HG03432 (cell line): ENCODE results near the gene ATP2C2.

Source experiments
- ATAC-seq: cut with Tn5 transposase; IDR thresholded peaks from one replicate; pipeline ENCODE4 v1.9.1; 2021; ENCODE audit warnings: mild to moderate bottlenecking, moderate library complexity; ENCODE audit not compliant: unreplicated experiment

Gene ATP2C2

DNA sequence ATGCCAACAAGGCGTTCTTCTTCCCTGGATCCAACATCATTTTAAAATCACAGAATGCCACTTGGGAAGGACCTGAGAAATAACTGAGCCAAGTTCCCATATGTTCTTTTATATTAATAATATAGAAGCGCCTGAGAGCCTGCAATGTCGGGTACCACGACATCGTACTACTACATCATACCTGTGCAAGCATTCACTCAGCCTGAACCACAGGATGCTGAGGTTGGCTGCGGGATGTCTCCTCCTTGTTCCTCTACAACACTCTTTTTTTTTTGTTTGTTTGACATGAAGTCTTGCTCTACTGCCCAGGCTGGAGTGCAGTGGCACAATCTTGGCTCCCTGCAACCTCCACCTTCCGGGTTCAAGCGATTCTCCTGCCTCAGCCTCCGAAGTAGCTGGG, 2.1 kb upstream of the ATP2C2 start:
- ATAC-seq: no peak

DNA sequence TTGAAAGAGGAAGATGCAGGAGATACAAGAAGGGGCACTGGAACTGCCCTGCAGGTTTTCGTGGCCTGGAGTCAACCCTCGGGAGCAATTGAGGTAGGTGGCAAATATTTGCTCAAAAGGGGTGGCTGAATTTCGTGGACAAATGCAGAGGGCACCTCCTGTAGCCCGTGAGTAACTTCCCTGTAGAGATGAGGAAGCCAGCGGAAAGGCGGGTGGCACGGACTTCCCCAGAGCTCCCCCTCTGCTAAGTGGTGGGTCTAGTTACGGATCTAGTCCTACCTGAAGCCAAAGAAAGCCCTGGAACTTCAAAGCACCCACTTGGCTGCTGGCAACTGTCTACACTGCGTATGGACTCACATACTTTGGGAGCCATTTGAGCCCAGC, 1.0 kb upstream of the ATP2C2 start:
- no peak for ATAC-seq

DNA sequence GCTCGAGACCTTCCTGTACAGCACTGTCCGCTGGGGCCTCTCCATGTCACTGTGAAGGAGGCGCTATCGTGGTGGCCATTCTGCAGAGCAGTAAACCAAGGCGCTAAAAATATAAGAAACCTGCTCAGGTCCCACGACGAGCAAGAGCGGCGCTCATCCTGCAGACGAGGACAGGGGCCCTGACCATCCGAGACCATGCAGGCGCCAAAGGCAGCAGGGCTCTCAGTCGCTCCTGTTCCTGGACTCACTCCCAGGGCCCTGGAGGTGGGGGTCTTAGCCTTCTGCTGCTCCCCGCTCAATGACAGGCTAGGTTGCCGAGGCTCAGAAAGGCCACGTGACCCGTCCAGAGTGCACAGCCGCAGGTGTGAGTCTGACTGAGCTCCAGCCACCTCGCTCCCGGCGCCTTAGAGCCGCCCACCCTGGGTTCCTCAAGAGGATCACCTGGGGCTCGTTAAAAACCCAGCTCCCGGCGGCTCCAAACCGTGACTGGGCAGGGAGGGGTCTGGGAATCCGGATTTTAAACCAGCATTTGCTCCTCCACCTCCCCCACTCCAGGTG, 509 bp upstream of the ATP2C2 start:
- ATAC-seq: no peak

DNA sequence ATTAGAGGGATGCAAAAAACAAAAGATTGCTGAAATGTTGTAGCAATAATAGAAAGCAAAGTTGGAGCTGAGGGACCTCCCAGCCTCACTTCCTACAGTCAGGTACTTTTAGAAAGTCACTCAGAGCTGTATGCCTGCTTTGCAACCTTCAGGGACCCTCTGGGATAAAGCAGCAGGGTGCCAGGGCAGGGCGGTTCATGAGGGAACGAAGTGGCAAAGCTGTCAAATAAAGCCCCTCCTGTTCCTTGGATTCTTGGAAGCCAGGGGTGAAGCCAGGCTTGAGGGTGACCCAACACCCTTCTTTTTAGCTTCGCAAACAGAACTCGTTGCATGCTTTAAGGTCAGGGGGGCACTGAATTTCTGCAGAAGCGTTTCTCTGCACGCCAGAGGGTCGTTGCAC, 767 bp downstream of the ATP2C2 start:
- no peak for ATAC-seq

DNA sequence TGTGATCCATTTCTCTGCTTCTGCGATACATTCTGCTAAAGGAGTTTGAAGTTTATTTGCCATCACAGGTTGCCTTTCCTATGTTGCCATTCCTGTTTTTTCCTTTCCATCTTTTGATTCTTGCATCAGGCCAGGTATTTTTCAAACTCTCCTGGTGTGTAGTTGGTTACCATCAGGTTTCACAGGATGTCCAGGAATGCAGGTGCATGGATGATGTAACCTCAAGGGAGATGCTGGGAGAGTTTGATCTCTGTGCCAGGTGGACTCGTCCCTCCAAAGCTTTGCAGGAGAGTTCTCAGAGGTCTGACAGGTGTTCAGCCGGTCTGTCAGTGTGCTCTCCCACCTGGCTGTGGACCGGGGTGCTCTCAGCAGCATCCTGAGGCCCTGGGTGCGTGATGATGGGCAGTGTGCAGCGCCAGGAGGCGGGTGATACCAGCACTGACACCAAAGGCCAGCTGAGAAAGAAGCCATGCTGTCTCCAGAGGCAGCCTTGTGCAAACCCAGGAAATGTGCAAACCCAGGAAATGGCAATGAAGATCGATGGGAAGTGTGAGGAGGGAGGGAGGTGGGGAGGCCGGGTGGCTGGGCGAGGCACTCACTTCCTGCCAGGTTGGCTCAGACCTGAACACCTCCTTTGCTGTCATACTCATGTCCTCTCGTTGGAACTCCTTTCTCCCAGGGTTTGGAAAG, 1.7 kb downstream of the ATP2C2 start:
- no peak for ATAC-seq

DNA sequence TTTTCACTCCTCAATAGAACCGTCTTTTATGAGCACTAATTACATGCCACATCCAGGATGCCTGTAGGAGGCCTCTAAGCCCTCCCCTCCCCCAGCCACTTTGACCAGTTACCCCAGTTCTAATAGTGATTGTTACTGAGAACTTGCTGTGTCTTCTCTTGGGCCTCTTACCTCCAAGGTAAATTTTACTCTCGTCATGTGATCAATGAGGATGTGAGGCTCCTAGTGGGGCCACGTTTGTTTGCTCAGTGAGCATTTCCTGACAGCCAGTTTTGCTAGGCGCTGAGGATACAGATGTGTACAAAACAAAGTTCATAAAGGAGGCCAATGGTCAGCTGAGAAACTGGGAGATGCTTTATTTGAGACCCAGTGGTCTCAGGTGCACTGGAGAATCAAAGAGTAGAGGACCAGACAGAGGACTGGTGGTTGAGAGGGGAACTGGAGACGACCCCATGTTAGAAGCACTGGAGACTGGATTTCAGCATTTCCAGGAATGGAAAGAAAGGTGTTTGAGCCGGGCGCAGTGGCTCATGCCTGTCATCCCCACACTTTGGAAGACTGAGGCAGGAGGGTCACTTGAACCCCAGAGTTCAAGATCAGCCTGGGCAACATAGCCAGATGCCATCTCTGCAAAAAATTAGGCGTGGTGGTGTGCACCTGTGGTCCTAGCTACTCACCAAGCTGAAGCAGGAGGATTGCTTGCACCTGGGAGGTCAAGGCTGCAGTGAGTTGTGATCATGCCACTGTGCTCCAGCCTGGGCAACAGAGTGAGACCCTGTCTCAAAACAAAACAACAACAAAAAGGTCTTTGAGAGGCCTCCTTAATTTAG, 2.6 kb downstream of the ATP2C2 start:
- ATAC-seq: no peak

DNA sequence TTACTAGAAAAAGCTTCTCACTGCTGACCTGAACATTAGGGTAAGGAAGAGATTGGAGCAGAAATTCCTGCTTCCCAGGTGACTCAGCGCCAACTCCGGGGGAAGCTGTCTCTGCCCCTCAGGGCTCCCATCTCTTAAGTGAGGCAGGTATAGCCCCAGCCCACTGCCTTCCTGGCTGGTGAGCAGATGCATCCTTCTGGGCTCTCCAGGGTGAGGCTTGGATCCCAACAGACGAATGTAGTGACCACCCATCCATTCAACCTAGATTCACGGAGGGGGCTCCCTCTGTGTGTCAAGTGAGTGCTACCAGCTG, 3.2 kb downstream of the ATP2C2 start:
- ATAC-seq: no peak

DNA sequence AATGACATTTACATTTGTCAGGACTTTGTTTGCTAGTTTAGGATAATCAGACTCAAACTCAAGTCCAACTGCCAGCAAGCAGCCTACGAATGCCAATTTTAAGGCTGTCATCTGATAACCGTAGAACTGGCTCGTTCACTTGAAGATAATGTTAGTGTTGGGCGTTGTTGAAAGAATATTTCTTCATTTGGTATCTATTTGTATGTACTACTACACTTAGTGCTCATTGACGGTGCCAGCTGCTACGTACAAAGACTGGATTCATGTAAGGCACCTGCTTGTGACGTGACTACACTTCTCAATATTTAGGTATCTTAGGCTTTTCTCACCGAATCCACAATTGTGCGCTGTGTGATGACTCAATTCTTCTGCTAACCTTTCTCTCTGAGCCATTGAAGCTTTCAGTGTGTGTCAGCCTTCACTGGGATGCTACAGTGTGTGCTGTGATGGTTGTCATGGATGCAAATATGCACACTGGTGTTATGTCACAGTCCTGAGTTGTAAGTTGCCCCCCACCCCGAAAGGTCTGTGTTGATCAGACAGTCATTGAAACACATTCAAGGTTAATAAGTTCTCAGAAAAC, 5.7 kb downstream of the ATP2C2 start:
- no peak for ATAC-seq

DNA sequence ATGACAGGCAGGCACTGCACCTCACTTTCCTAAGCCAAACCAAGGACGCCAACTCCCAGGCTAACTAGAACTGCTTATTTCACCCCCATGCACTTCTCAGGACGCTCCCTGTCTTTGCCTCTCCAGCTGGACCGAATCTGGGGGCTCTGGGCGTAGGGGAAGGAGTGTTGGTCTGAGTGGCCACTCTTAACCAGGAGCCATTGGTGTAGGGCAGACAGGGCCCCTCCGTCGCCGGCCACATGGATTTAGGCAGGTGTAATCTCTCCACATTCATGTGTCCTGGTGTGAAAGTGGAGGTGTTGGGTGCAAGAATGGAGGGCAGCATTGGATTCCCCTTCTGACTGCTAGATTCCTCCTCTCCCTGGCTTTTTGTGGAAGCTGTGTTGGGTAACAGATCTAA, 9.8 kb downstream of the ATP2C2 start:
- ATAC-seq: no peak

DNA sequence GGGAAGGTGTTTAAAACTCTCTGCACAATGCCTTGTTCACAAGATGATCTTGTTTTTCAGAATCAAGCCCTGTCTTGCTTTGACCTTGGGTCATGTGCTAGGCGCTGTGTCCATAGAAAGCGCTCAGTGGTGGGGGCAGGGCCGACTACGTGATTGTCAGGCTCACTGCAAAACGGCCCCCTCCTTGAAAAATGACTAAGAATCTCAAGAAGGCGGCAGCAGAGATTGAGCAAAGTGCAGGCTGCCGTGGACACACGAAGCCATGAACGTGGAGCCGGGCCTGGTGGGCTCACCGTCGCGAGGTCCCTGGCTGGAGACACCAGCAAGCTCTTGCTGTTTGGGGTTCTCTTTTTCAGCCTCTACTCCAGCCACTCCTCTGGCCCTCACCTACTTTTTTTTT, 10.2 kb downstream of the ATP2C2 start:
- no peak for ATAC-seq

DNA sequence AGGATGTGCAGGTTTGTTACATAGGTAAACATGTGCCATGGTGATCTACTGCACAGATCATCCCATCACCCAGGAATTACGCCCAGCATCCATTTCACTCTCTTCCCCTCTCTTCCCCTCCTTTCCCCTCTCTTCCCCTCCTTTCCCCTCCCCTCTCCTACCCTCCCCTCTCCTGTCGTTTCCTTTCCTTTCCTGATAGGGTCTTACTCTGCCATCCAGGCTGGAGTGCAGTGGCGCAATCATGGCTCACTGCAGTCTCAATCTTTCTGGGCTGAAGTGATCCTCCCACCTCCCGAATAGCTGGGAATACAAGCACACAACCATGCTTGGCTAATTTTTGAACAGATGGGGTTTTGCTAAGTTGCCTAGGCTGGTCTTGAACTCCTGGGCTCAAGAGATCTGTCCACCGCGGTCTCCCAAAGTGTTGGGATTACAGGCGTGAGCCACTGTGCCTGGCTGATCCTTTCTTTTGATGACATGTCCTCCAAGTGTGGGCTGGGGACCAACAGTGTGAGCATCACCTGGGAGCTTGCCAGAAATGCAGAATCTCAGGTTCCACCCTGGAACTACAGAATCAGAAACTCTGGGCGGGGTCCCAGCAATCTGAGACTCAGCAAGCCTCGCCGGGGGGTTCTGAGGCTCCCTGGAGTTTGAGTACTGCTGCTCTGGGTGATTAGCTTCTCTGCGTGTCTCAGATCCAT, 10.8 kb downstream of the ATP2C2 start:
- no peak for ATAC-seq

DNA sequence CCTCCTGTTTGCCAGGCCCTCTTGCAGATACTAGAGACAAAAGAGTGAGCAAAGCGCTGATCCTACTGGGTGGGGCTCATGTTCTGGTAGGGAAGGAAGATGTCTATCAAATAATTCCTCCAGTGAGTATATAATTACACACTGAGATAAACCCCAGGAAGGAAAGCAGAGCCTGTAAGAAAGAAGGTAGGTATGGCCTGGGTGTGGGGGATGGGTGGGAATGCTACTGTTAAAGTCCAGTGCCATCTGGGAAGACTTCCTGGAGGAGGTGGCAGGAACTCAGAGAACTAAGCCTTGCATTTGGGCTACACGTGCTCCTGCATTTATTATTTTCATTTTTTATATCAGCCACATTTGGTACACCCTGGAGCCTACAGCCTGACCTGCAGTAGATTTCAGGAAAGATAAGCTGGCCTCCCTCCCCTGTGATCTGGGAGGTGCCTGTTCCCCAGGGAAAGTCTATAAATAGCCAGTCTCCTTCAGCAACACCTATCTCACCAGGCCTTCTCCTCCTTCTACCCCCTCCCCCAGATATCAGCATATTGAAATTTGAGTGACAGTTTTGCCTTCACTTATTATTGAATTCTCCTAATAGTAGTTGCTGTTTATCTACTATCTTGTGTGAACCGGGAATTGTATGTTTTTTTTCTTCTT, 11.5 kb downstream of the ATP2C2 start:
- no peak for ATAC-seq

DNA sequence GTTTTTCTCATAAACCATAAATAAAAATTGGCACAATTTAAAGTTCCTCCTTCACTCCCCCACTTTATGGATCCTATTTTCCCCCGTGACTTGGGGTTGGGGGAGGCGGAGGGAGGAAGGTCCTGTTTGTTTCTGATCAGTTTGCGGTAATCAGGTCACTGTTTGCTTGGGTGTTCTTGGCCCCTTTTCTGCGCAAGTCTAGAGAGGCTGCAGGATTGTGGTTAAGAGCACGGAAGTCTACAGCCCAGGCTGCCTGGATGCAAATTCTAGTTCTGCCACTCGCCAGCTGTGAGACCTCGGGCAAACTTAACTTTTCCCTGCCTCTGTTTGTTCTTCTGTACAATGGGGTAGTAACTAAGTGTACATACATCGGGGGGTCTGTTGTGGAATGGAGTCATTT, 12.1 kb downstream of the ATP2C2 start:
- no peak for ATAC-seq

DNA sequence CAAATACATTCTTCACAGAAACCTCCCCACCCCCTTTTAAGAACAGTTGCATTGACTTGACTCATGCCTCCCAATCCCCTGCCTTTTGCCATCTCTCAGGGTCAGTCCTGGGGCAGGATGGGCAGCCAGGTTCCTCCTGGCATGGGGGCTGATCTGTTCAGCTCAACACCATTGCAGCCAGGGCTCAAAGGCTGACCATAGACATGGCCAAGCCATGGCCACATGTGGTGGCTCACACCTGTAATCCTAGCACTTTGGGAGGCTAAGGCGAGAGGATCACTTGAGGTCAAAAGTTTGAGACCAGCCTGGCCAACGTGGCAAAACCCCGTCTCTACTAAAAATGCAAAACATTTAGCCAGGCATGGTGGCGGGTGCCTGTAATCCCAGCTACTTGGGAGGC, 14.1 kb downstream of the ATP2C2 start:
- no peak for ATAC-seq

DNA sequence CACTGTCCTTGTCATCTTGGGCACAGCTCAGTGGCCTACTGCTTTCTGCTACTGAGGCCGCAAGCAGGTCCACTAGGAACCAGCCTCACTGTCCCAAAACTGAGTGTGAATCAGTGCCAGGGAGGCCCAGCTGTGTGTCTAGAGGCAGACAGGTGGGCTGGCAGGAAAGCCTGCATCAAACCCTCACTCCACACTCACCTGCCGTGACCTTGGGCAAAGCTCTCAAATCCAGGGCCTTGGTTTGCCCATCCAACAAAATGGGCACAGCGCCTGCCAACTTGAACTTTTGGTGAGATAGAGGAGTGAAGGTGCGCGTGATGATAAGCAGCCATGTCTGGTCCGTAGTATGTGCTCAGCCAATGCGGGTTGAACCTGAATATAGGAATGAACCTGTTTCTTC, 14.8 kb downstream of the ATP2C2 start:
- no peak for ATAC-seq

DNA sequence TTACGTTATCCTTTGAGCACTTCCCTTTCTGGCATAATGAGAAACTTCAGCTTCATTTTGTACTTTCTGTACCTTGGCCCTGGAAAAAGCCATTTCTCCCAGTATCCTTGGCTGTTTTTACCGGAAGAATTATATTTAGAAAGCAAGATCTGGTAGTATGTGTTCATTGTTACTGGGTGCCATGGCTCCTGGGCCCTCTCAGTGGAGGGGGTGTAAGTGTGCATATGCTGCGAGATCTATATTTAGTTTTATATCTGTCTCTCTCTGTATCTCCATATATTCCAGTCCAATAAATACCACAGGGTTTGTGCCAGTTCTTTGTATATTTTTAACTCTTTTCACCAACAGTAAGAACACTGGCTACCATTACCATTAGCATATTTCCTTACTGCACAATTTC, 17.7 kb downstream of the ATP2C2 start:
- ATAC-seq: no peak

DNA sequence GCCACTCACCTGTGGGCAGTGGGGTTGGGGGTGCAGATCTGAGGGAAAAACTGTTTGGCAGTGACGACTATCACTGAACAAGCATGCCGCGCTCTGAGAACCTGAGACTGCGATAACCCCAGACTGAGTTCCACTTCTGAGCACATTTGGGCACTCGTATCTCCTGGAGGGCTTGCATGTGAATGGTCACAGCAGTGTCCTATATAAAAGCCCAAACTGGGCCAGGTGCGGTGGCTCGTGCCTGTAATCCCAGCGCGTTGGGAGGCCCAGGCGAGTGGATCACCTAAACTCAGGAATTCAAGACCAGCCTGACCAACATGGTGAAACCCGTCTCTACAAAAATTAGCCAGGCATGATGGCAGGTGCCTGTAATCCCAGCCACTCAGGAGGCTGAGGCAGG, 18.7 kb downstream of the ATP2C2 start:
- ATAC-seq: no peak

DNA sequence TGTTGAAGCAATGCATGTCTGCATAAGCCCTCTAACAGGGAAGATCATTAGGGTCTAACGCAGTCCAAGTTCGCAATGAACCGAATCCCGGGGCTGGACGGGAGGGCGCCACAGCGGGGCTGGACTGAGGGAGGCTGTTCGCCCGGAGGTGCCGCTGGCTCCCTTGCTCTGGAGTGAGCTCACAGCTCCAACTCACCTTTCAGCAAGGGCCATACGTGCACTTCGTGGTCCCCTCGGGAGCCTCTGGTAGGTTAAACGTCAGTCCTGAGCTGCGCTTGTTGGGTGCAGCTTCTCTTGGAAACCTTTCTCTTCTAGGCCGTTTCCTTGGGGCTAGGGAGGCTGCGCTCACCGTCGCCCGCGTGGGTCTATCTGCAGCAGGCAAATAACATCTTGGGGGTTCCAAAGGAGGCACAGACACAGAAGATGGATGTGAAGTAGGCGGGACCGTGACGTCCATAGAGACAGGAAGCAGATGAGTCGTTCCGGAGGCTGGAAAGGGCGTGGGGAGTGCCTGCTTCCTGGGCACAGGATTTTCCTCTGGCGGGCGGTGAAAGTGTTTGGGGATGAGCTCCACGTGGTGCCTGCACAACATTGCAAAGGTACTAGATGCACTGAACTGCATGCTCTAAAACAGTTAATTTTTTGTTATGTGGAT, 21.9 kb downstream of the ATP2C2 start:
- no peak for ATAC-seq

DNA sequence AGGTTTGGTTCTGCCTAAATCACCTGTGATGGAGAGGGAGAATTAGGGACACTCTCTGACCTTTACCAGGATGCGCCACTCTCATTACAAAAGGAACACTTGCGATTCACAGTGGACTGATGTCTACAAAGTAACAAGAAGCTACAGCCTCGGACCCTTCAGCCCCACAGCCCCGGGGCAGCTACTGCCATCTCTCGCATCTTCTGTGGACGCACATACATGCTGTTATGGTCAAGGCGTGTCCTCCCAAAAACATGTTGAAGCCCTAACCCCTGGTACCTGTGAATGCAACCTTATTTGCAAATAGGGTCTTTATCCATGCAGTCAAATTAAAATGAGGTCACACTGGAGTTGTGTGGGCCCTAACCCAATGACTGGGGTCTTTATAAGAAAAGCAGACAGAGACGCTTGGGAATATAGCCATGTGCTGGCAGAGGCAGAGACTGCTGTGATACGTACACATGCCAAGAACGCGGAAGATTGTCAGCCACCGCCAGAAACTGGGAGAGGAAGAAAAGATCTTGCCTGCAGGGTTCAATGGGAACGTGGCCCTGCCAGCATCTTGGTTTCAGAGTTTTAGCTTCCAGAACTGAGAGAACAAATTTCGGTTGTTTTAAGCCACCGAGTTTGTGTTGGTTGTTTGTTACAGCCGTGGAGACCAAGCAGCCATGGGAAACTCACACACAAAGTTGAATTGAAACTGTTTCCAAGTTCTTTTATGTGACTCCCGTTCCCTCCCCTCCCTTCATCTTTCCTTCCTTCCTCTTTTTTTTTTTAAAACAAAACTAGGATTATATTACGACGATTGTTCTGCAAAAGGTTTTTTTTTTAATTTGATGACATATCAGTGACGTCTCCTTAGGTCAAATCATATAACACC, 23.1 kb downstream of the ATP2C2 start:
- no peak for ATAC-seq

DNA sequence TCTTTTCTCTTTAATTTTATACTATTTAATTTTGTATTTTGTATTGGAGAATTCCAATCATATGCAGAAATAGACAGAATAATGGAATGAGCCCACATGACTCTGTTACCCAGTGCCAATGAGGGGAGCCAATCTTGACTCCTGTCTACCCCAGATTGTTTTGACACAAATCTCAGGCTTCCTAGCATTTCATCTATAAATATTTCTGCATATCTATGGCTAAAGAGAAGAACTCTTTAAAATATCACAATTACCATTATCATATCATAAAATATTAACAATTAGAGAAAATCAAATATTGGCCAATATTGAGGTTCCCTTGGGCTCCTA, 23.7 kb downstream of the ATP2C2 start:
- no peak for ATAC-seq
